Measurements from ENCODE around the gene ATG9B.

DNA sequence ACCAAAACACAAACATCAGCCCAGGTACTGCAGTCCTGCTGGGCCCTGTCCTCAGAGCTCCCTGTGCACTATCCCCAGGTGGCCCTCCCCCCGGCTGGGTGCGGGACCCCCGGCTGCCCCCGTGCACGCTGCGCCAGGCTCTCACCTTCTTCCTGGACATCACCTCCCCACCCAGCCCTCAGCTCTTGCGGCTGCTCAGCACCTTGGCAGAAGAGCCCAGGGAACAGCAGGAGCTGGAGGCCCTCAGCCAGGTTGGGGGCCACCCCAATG is 14.3 kb downstream of the ATG9B start:
- TF ChIP-seq RAD21 (conservative IDR thresholded peaks at IDR 0.05 in 1 of 2, IDR thresholded peaks at IDR 0.05 in 1 of 2) = no peak
- no peak for TF ChIP-seq POLR2A (IDR thresholded peaks at IDR 0.05; ENCODE audit: low read length)
- TF ChIP-seq, protein P1, sequence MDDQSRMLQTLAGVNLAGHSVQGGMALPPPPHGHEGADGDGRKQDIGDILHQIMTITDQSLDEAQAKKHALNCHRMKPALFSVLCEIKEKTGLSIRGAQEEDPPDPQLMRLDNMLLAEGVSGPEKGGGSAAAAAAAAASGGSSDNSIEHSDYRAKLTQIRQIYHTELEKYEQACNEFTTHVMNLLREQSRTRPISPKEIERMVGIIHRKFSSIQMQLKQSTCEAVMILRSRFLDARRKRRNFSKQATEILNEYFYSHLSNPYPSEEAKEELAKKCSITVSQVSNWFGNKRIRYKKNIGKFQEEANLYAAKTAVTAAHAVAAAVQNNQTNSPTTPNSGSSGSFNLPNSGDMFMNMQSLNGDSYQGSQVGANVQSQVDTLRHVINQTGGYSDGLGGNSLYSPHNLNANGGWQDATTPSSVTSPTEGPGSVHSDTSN (IDR thresholded peaks at IDR 0.05) = no peak
- TF ChIP-seq, protein P2, sequence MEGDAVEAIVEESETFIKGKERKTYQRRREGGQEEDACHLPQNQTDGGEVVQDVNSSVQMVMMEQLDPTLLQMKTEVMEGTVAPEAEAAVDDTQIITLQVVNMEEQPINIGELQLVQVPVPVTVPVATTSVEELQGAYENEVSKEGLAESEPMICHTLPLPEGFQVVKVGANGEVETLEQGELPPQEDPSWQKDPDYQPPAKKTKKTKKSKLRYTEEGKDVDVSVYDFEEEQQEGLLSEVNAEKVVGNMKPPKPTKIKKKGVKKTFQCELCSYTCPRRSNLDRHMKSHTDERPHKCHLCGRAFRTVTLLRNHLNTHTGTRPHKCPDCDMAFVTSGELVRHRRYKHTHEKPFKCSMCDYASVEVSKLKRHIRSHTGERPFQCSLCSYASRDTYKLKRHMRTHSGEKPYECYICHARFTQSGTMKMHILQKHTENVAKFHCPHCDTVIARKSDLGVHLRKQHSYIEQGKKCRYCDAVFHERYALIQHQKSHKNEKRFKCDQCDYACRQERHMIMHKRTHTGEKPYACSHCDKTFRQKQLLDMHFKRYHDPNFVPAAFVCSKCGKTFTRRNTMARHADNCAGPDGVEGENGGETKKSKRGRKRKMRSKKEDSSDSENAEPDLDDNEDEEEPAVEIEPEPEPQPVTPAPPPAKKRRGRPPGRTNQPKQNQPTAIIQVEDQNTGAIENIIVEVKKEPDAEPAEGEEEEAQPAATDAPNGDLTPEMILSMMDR (IDR thresholded peaks at IDR 0.05) = no peak
- TF ChIP-seq, protein P3, sequence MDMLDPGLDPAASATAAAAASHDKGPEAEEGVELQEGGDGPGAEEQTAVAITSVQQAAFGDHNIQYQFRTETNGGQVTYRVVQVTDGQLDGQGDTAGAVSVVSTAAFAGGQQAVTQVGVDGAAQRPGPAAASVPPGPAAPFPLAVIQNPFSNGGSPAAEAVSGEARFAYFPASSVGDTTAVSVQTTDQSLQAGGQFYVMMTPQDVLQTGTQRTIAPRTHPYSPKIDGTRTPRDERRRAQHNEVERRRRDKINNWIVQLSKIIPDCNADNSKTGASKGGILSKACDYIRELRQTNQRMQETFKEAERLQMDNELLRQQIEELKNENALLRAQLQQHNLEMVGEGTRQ (IDR thresholded peaks at IDR 0.05) = no peak
- no peak for TF ChIP-seq MAFK (IDR thresholded peaks at IDR 0.05; ENCODE audit: partially characterized antibody)
- no peak for TF ChIP-seq SMC3 (IDR thresholded peaks at IDR 0.05)

All from A549 (cell line).